GM19455 (cell line): ENCODE measurements around the gene CCDC188.

Experiments
- ATAC-seq: cut with Tn5 transposase; IDR thresholded peaks from one replicate; pipeline ENCODE4 v1.9.1; 2021; ENCODE audit not compliant: unreplicated experiment

Gene CCDC188

GRCh38 chr22:20185750-20186149 is 34.9 kb upstream of the CCDC188 start:
- no peak for ATAC-seq

GRCh38 chr22:20184501-20185165 is 33.8 kb upstream of the CCDC188 start:
- no peak for ATAC-seq

- no peak for ATAC-seq
Measured at GRCh38 chr22:20183823-20184222, 33.0 kb upstream of the CCDC188 start.

GRCh38 chr22:20183101-20183500 is 32.2 kb upstream of the CCDC188 start:
- ATAC-seq: no peak

- ATAC-seq: no peak
Measured at GRCh38 chr22:20182365-20182764, 31.5 kb upstream of the CCDC188 start.

GRCh38 chr22:20181884-20182236 is 31.0 kb upstream of the CCDC188 start:
- no peak for ATAC-seq

- ATAC-seq: no peak
Measured at GRCh38 chr22:20181194-20181883, 30.5 kb upstream of the CCDC188 start.

- ATAC-seq: no peak
Measured at GRCh38 chr22:20180640-20181039, 29.8 kb upstream of the CCDC188 start.

GRCh38 chr22:20180245-20180630 is 29.4 kb upstream of the CCDC188 start:
- no peak for ATAC-seq

GRCh38 chr22:20179455-20180244 is 28.8 kb upstream of the CCDC188 start:
- no peak for ATAC-seq

GRCh38 chr22:20178915-20179227 is 28.0 kb upstream of the CCDC188 start:
- no peak for ATAC-seq

GRCh38 chr22:20178075-20178914 is 27.4 kb upstream of the CCDC188 start:
- ATAC-seq: no peak

- ATAC-seq: no peak
Measured at GRCh38 chr22:20177217-20177911, 26.5 kb upstream of the CCDC188 start.

GRCh38 chr22:20176421-20177085 is 25.7 kb upstream of the CCDC188 start:
- ATAC-seq: no peak

GRCh38 chr22:20175597-20175900 is 24.7 kb upstream of the CCDC188 start:
- no peak for ATAC-seq

GRCh38 chr22:20174785-20175596 is 24.1 kb upstream of the CCDC188 start:
- no peak for ATAC-seq

- no peak for ATAC-seq
Measured at GRCh38 chr22:20173772-20174171, 22.9 kb upstream of the CCDC188 start.

- no peak for ATAC-seq
Measured at GRCh38 chr22:20173246-20173645, 22.4 kb upstream of the CCDC188 start.

GRCh38 chr22:20172141-20172613 is 21.3 kb upstream of the CCDC188 start:
- no peak for ATAC-seq
